HG03039 (cell line): ENCODE measurements around the gene NCR2.

Experiments
- ATAC-seq: cut with Tn5 transposase; IDR thresholded peaks from one replicate; pipeline ENCODE4 v1.9.1; 2021; ENCODE audit warnings: mild to moderate bottlenecking, moderate library complexity; ENCODE audit not compliant: unreplicated experiment

The NCR2 gene

DNA sequence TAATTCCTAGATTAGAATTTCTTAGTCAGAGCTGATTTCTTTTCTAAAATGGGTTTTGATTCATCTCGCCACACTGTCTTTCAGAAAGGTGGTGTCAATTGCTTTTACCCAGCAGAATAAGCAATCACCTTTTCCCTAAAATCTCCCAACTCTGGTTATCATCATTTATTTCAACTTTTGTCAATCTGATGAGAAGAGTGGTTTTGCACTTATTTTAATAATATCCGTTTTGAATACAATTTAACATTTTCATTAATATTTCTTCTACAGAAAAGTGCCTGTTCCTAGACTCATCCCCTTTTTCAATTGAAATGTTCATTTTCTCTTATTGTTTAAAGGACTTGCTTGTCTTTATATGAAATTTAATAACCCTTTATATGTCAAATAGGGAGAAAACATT is 8.2 kb upstream of the NCR2 start:
- no peak for ATAC-seq

DNA sequence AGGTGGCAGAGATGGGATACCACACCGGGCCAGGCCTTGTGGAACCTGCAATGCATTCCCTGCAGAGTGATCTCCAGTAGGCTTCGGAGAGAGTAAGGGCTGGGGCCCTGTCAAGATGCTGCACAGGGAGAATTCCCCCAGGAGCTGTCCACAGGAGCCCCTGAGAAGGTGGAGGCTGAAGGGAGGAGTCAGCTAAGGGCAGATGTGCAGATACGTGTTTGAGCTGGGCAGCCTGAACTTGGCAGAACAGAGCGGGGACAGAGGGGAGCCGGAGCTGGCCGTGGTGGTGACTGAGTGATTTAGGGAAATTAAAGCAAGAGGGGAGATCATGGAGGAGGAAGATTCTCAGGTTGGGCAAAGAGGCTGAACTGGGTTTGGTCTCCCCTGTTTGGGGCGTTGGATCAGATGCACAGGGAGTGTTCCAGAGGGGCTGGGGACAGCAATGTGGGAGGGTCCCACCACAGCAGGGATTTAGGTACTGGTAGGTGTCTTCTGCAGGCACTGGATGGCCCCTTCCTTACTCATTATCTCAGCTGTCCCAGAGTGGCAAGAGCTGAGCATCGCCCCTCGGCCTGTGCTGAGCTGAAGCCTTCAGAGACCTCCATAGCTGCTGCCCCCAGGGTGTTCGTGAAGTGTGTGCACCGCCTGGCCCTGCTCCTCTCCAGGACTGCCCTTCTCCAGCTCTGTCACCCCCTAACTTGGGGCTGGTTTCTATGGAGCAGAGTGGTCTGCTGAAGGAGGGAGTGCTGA is 3.8 kb upstream of the NCR2 start:
- no peak for ATAC-seq

DNA sequence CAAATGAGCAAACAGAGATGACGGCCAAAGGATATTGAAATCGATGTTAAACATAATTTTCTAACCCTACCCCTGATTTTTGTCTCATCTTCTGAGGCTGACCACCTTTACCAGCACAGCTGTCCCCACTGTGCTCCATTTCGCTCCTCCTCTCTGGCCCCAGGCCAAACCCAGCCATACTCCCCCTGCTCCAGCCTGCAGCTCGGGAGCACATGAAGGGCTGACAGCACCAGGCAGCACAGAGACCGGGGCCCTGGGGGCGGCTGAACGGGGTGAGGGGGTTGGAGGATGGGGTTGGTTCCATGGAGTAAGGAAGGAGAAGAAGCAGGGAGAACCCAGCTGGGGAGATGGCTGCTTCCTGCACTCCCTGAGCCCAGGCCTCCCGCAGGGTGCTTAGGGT is 3.2 kb upstream of the NCR2 start:
- no peak for ATAC-seq

DNA sequence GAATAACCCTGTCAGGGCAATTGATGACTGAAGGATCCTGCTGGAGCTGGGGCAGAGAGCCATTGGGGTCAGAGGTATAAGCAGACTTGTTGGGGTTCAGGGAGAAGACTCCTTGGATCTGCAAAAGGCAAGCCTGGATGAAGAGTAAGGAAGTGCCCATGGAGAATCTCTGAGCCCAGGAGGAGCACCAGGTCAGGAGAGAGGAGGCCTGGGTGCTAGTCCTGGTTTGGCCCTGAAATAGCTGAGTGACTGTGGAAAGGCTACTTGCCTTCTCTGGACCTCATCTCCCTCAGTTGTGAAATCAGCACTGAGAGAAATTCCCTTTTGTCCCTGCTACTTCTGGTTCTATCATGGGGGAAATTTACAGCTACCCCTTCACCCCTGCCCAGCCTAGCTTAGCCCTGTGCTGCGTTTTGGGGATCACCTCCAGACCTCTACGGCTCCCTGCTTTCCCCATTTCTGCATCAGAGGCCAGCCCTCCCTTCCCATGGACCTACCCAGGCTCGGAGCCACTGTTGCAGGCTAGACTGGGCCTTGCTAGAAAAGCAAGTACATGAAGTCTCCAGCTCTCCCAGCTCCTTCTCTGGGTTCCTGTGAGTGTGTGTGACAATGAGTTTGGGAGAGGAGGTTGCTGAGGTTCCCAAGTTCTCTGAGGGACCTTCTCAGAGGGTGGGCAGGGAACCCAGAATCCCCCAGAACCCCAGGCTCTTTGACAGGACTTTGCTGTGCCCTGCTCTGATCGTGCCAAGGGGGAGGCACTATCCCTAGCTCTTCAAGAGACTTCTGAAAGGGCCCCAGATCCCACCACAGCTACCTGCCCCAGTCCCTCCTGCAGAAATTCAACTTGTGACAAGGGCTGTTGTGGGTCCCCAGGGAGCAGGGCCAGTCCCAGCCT is 2.3 kb upstream of the NCR2 start:
- no peak for ATAC-seq

DNA sequence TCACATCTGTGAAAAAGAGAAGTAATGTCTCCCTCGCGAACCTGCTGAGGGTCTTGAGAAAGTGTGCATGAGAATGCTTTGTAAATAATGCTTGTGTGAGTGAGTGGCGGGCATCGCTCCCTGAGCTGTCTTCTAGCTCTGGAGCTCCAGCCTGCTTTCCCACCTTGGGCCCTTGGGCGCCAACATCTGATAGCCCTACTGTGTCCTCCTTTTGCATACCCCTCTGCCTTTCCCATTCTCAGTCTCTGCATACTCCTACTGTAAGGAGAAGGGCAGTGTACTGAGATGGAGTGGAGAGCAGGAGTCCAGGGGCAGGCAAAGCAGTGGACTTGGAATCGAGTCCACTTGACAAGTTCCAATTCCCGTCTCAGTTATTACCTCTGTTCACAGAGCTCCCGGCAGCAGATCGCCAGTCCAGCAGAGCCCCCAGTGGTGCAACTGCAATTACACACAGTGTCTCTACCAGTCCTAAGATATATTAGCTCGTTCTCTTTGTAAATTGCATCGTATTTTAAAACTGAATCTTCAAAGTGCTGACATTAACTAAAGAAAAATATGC is 847 bp upstream of the NCR2 start:
- ATAC-seq, result no peak

DNA sequence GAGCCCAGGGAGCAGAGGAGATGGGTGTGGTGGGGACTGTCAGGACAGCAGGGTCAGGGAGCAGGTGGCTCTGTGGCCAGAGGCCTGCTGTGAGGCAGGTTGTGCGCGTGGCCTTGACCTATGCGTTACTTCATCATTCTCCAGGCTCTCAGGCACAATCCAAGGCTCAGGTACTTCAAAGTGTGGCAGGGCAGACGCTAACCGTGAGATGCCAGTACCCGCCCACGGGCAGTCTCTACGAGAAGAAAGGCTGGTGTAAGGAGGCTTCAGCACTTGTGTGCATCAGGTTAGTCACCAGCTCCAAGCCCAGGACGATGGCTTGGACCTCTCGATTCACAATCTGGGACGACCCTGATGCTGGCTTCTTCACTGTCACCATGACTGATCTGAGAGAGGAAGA is 535 bp downstream of the NCR2 start:
- no peak for ATAC-seq

DNA sequence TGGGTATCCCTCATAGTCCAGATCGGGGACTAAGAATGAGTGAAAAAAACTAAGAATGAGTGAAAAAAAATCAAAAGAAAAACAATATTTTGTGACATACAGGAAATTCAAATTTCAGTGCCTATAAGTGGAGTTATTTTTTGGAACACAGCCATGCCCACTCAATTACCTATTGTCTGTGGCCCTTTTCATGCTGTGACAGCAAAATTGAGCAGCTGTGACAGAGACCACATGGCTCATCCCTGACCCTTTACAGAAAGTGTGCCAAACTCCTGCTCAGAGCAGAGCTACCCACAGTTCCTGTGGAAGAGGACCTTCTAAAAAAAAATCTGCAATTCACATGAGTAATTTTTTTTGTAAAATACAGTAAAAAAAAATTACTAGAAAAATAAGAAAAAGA is 1.4 kb downstream of the NCR2 start:
- ATAC-seq, result no peak

DNA sequence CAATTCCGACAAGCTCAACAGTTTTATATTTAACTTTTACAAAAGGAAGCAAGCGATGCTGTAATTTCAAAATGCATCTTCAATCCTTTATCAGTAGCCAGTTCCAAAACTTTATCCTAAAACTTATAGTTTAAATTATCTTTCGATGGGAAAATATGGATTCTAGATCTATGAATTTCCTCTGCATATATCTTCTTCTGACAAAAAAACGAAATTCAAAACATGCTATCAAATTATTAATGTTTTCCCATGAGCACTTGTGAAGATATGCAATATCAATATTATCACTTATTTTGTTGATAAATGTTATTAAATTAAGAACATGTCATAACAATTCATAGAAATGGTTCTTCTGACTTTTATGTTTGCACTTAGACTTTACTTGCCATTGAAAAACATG is 2.3 kb downstream of the NCR2 start:
- no peak for ATAC-seq

DNA sequence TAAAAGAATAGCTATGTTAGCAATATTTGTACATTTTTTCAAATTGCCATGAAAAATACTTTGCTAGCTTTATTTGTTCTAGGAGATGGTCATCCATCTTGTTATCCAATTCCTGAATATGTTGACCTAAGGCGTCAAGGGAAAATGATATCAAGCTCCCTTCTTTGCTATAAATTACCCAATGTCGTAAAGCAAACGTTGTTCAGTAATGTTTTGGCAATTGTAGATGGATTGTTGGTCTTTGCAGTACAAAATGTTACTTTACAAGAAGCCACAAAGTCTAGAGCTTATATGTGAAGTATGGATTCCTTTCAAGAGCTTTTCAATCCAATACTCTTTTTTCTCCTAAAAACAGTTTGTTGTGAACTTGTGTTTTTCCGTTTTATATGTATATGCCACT is 3.3 kb downstream of the NCR2 start:
- no peak for ATAC-seq

DNA sequence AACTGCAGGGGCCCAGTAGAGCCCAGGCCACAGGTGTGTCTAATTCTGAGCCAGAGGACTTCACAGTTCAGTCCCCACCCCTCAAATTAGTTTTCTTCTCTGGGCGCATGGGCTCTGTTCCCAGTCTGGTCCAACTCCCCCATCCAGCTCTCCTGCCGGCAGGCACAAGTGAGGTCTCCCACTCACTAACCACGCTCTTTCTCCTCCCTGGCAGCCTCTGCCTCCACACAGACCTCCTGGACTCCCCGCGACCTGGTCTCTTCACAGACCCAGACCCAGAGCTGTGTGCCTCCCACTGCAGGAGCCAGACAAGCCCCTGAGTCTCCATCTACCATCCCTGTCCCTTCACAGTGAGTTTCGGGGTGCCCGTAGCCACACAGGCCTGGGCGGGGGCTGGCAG is 6.2 kb downstream of the NCR2 start:
- ATAC-seq, result no peak

DNA sequence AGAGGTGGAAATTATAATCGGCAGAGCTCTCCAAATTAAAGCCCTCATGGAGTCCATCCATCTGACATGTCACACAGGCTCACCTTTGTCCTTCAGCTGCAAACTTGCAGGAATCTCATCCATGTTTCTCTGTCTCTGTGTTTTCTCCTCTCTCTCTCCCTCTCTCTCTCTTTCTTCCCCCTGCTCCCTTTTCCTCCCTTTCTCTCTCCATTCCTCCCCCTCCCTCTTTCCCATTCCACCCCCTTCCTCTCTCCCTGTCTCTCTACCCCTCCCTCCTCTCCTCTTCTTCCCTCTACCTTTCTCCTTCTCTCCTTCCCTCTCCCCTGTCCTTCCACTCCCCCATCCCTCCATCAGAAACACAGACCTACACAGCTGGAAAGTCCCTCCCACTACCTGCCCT is 6.8 kb downstream of the NCR2 start:
- no peak for ATAC-seq

DNA sequence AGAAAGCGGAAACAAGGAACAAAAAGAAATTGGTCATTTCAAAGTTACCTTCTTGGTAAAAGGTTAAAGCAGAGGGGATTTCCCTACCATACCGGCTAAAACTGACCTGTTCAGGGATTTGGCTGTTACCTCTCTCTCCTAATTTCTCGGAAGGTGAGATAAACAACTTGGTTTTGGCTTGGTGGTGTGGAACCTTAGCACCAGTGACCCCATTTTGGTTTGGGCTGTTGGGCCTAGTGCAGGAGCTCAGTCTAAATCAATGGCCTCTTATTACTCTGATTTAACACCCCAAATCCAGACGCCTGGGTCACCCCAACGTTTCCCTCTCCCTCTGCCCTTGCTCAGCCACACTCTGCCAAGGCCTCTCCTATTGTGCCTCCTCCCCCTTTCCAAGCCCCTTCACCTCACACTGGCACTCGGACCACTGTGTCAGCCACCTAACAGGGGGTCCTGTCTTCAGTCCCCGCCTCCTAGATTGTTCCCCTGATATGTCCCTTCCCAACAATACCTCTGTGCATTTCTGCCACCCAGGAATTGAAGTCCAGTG is 8.3 kb downstream of the NCR2 start:
- no peak for ATAC-seq

DNA sequence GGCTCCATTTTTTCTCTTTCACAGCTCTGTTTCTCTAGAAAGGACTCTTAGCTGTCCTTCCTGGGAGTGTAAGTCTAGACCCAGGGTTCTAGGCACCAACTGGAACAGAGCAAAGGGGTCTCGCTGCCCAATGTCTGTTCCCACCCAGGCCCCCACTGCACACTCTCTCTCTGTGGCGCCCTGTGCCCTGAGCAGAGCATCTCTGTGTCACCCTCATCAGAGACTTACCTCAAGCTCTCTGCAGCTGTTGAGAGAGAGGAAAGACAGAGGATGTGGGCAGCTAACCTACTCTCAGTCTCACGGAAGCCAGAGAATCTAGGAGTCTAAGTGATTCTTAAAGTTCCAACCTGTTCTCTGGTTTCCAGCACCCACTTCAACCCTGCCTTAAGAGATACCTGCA is 9.5 kb downstream of the NCR2 start:
- no peak for ATAC-seq

DNA sequence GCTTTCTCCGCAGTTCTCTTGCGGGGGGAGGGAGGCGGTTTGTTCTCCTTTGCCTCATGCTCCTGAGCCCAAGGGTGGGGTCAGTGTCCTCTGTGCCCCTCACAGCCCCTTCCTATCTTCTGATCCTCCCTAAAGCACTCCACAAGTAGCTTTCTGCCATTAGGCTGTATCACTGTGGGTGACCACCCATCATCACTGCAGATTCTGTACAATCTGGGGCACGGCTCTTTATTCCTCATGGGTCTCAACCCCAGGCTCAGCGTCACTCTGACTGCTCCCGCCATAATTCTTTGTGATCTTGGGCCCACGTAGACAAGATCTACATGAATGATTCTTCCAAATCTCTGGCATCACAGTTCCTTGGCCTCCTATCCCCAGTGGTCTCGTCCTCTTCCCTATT is 10.5 kb downstream of the NCR2 start:
- no peak for ATAC-seq

DNA sequence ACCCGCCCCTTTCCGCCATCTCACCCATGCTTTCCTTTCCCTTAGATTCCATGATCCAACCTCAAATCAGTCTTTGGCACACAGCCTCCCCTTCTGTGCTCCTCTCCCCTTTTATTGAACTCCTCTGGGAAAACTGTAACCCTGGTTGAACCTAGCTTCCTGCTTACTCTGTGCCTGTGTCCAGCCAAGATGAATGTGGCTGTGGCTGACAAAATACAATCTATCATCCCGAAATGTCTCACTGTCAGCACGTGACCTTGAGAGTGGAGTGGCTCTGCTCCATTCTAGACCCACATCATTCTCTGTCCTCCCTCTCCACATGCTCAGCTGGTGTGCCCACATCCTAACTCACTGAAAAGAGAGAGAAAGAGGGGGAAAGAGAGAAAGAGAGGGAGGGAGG is 11.0 kb downstream of the NCR2 start:
- no peak for ATAC-seq

DNA sequence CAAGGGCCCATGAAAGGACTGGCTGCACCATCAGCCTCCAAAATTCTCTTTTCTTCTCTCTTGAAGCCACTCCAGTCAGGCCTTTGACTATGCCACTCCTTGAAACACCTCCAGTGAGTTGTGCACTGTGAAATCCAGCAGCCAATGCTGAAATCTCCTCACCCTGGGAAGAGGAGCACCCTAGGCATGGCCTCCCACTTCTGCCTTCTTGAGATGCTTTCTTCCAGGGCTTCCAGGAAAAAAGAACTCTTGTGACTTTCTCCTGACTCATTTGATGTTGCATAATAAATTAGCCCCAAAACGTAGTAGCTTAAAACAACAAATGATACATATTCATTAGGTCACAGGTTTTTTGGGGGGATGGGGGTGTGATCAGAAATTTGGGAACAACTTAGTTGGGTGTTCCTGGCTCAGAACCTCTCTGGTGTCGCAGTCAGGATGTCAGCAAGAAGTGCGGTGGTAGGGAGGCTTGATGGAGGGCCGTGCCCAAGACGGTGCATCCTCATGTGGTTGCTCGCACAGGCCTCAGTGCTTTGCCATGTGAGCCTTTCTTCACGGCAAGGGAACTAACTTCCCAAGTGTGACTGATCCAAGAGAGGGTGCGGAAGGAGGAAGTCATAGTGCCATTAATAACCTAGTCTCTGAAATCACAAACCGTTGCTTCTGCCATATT is 12.1 kb downstream of the NCR2 start:
- no peak for ATAC-seq

DNA sequence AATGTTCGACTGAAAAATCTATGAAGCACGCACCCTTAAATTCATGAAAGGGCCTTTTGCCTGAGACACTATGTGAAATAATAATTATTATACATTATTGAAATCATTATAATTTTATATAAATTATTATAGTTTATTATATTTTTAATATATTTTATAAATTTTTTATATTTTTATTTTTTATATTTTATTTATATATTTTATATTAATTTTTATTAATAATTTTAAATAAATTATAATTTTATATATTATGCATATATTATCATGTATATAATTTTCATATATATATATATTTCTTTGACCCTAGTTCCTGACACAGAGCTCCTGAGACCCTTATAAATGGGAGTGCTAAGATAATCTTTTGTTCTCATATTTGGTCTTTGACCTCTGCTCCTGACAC is 13.5 kb downstream of the NCR2 start:
- no peak for ATAC-seq

DNA sequence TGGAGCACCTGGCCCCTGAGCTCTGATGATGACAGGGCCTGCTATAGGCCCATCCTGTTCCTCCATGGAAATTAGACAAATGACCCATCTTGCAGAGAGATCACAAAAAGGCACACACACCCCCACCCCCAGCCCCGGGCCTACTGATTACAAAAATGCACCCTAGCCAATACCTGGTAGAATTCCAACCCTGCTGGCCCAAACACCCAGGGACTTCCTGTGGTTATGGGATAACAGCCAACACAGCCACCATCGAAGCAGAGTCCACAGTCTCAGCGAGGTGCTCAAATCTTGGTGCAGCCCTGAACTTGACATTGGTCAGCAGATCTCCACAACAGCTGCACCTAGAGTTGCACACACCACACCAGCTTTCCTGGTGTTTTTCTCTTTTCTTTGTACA is 17.0 kb downstream of the NCR2 start:
- no peak for ATAC-seq

DNA sequence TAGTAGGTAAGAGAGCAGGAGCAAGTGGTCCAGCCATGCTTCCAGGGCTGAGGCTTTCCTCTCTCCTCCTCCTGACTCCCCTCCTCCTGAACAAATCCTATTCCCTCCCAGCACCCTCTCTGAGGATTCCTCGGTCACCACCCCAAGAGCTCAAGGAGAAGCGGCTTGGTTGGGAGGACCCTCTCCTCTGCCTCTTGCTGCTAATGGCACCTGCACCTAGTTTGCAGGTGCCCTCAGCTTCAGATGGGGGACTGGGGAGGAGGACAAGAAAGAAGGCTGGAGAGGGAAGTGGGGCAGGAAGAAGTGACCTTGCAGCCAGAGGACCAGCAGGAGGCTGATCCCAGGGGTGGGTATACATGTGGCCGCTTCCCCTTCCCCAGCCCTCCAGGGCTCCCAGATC is 17.5 kb downstream of the NCR2 start:
- ATAC-seq, result no peak

DNA sequence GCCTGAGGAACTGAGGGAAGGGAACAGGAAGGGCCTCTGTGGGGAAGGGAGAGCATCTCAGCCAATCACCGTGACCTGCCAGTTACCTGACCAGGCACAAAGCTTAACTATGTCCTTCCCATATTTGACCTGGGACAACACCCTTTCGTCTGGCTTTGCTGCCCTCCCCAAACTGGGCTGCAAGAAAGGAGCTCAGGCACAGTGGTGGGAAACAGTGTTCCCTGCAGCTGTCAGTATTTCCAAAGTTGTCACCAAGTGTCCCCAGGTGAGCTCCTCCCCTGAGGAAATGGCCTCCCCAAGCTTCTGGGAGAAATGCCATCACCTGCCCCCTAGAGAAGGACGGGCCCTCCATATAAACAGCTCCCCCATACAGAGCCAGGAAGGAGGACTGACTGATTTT is 17.9 kb downstream of the NCR2 start:
- no peak for ATAC-seq

DNA sequence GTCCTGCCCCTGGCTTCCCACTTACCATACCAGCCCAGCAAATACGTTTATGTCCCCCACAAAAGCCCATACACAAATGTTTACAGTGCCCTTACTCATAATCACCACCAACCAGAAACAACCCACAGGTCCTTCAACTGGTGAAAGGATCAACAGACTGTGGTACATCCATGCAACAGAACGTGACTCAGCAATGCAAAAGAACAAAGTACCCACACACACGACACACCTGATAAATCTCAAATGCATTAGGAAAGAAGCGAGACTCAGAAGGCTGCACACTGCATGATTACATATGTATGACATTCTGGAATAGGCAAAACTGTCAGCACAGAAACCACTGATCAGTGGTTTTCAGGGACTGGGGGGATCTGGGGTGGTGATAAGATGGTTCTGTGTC is 20.5 kb downstream of the NCR2 start:
- ATAC-seq, result no peak
